Measurements from ENCODE around the gene SHB.

SHB gene

GRCh38 chr9:38109601-38110000 is 40.6 kb upstream of the SHB start:
- H3K4me3 ChIP-seq (ENCODE audit: low read depth, low read length), result no peak overlapping the region
- in situ Hi-C loops (cut with HindIII; ENCODE audit: low sequenced_read_pairs), result loop anchor here (25.0 kb wide), 2 partner anchors 228 to 372 kb away; no protein-coding TSS in a partner anchor
- no peak for TF ChIP-seq CTCF (IDR thresholded peaks at IDR 0.05; ENCODE audit: low read depth, low read length, missing control alignments)
- DNase-seq (ENCODE audit: low read depth), result no peak

DNA sequence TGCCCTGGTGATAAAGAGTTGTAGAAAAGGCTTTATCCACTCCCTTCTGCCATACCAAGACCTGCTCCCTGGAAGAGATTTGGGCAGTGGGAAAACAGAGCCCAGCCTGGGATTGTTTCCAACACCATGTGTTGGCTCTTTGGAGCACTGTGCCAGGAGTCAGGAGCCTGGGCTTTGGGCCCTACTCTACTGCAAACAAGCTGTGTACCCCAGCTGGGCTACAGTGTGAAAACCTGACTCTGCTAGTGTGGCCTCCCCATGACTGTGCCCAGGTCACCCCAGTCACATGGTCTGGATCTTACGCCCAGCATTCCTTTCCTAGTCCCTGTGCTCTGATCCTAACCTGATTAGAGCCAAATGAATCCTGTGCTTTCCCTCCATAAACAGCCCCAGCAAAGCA is 39.3 kb upstream of the SHB start:
- no peak for TF ChIP-seq CTCF (IDR thresholded peaks at IDR 0.05; ENCODE audit: low read depth, low read length, missing control alignments)
- DNase-seq (ENCODE audit: low read depth), result no peak
- in situ Hi-C loops (cut with HindIII; ENCODE audit: low sequenced_read_pairs), result loop anchor here (25.0 kb wide), 2 partner anchors 229 to 371 kb away; no protein-coding TSS in a partner anchor
- no peak overlapping the region for H3K4me3 ChIP-seq (ENCODE audit: low read depth, low read length)

DNA sequence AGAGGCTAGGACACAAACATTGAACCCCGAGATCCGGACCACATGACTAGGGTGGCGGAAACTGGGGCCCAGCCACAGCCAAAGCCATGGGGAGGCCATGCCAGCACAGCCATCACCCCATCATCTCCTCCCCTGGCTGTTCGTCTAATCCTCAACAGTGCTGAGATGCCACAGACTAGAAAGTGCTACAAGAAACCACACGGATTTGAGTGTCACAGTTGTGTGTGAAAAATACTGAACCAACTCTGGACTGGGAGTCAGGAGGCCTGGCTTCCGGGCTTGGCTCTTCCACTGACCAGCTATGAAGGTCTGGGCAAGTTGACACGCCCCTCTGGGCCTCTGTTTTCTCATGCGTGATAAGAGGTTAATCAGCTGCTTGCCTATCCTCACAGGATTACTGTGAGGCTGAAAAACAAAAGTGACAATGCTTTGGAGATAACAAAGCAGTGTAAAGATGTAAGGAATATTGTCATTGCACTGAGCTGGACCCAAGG is 38.8 kb upstream of the SHB start:
- in situ Hi-C loops (cut with HindIII; ENCODE audit: low sequenced_read_pairs), result loop anchor here (25.0 kb wide), 2 partner anchors 229 to 371 kb away; no protein-coding TSS in a partner anchor
- no peak for DNase-seq (ENCODE audit: low read depth)
- TF ChIP-seq CTCF (IDR thresholded peaks at IDR 0.05; ENCODE audit: low read depth, low read length, missing control alignments), result no peak
- no peak overlapping the region for H3K4me3 ChIP-seq (ENCODE audit: low read depth, low read length)

DNA sequence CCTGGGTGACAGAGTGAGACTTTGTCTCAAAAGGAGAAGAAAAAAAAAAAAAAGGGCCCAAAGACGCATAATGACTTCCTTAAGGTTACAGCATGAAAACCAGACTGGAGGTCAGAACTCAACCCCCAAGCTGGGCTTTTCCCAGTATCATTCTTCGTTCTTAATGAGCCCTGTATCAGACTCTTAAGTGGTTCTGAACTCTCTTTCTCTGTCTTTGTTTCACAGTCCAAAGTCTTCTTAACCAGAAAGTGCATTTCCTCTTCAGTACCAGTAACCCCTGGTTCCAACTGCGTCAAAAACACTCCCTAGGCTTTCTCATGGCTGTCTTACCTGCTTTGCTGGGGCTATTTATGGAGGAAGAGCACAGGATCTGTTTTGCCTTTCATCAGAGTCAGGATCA is 38.4 kb upstream of the SHB start:
- no peak overlapping the region for H3K4me3 ChIP-seq (ENCODE audit: low read depth, low read length)
- in situ Hi-C loops (cut with HindIII; ENCODE audit: low sequenced_read_pairs), result loop anchor here (25.0 kb wide), 2 partner anchors 230 to 370 kb away; no protein-coding TSS in a partner anchor
- DNase-seq (ENCODE audit: low read depth), result no peak
- TF ChIP-seq CTCF (IDR thresholded peaks at IDR 0.05; ENCODE audit: low read depth, low read length, missing control alignments), result no peak

GRCh38 chr9:38106488-38106887 is 37.5 kb upstream of the SHB start:
- TF ChIP-seq CTCF (IDR thresholded peaks at IDR 0.05; ENCODE audit: low read depth, low read length, missing control alignments), result no peak
- in situ Hi-C loops (cut with HindIII; ENCODE audit: low sequenced_read_pairs), result loop anchor here (25.0 kb wide), 2 partner anchors 231 to 369 kb away; no protein-coding TSS in a partner anchor
- no peak for DNase-seq (ENCODE audit: low read depth)
- H3K4me3 ChIP-seq (ENCODE audit: low read depth, low read length), result no peak overlapping the region

DNA sequence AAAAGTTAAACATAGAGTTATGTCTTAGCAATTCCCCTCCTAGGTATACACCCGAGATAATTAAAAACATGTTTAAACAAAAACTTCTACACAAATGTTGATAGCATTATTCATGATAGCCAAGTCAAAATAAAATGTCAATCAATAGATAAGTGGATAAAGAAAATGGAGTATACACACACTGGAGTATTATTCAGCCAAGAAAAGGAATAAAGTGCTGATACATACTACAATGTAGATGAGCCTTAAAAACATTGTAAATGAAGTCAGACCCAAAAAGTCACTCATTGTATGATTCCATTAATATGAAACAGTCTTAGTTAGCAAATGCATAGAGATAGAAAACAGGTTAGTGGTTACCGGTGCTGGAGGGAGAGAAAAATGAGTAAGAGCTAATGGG is 34.3 kb upstream of the SHB start:
- no peak for TF ChIP-seq CTCF (IDR thresholded peaks at IDR 0.05; ENCODE audit: low read depth, low read length, missing control alignments)
- DNase-seq (ENCODE audit: low read depth), result no peak
- H3K4me3 ChIP-seq (ENCODE audit: low read depth, low read length), result no peak overlapping the region
- in situ Hi-C loops (cut with HindIII; ENCODE audit: low sequenced_read_pairs), result loop anchor here (25.0 kb wide), 2 partner anchors 234 to 366 kb away; no protein-coding TSS in a partner anchor
